Activated naive CD4-positive, alpha-beta T cell treated with anti-CD3 and anti-CD28 coated beads, Interleukin-2, amount 10 ng/mL, durations not matched to agents 7 days and 5 days (primary cell): ENCODE results near the gene ATRIP.
A peak's percentile ranks its signal among the peaks of the same experiment; 100 is the strongest.

Experiments
- CTCF ChIA-PET: fragments of 350-600 bp; sonication (Branson Sonifier 250); formaldehyde crosslinking; loops from one replicate; lab custom pipeline; 2021; ENCODE audit warnings: antibody characterized with exemption; lab: Charles Lee
- DNase-seq: peaks from one replicate; pipeline ENCODE4 v3.0.0-alpha.2; 2020
- H3K27ac Mint-ChIP-seq: one replicate; pipeline ENCODE4 v1.8.0; 2021; ENCODE audit warnings: mild to moderate bottlenecking, moderate library complexity, mixed read lengths
- H3K27me3 Mint-ChIP-seq: one replicate; pipeline ENCODE4 v1.8.0; 2021; ENCODE audit warnings: mild to moderate bottlenecking, mixed read lengths
- H3K36me3 Mint-ChIP-seq: one replicate; pipeline ENCODE4 v1.8.0; 2021; ENCODE audit warnings: mixed read lengths
- H3K4me1 Mint-ChIP-seq: one replicate; pipeline ENCODE4 v1.8.0; 2021; ENCODE audit warnings: mixed read lengths
- H3K4me3 Mint-ChIP-seq: one replicate; pipeline ENCODE4 v1.8.0; 2021; ENCODE audit warnings: mild to moderate bottlenecking, moderate library complexity, mixed read lengths
- H3K9me3 Mint-ChIP-seq: one replicate; pipeline ENCODE4 v1.8.0; 2021; ENCODE audit warnings: mixed read lengths

The ATRIP gene

DNA sequence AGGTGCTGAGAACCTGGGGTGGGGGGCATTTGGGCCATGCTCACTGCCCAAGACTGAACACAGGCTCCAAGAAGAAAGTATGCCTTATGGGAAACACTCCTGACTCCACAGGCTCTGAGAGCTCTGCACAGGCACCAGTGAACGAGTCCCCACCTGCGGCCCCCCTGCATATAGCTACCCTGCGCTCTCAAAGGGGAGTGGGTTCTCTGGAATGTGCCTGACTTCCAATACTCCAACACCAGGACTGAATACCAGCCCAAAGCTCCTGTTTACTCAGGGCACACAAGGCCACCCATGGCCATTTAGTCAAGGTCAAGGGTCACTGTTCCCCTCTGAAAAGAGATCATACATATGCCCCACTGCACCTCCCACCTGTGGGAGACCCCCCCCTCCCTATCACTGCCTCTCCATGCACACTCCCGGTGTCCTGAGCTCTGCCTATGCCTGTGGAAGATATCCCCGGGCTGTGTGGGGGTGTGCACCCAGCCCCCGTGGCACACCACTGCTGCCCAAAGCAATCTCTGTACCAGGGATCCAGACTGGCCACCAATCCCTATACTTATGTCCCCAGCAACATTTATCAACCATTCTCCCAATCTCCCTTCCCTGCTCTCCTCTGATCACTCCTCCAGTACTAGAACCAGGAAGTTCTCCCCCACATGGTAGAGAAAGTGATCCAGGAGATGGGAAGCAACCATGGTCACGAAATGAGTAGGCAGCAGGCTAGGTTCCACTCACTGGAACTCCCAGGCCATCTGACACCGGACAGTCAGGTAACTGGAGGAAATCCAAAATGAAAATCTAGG is 15.1 kb upstream of the ATRIP start:
- CTCF ChIA-PET, result interaction anchor here (1.0 to 7.7 kb wide), 5 partner anchors 11 to 117 kb away, joined by 3 to 170 read pairs (median 12); no protein-coding TSS in a partner anchor
- peak; percentile 19 for DNase-seq
- Mint-ChIP-seq H3K27me3 (peaks cover 36% of the 10 kb centered on the region), H3K4me1 (peaks cover 24% of the 10 kb centered on the region), H3K27ac (no peak overlapping the region), H3K36me3 (peaks cover 12% of the 10 kb centered on the region), H3K4me3 (peak overlapping the region; percentile 74), H3K9me3 (no peaks in the 10 kb centered on the region)

DNA sequence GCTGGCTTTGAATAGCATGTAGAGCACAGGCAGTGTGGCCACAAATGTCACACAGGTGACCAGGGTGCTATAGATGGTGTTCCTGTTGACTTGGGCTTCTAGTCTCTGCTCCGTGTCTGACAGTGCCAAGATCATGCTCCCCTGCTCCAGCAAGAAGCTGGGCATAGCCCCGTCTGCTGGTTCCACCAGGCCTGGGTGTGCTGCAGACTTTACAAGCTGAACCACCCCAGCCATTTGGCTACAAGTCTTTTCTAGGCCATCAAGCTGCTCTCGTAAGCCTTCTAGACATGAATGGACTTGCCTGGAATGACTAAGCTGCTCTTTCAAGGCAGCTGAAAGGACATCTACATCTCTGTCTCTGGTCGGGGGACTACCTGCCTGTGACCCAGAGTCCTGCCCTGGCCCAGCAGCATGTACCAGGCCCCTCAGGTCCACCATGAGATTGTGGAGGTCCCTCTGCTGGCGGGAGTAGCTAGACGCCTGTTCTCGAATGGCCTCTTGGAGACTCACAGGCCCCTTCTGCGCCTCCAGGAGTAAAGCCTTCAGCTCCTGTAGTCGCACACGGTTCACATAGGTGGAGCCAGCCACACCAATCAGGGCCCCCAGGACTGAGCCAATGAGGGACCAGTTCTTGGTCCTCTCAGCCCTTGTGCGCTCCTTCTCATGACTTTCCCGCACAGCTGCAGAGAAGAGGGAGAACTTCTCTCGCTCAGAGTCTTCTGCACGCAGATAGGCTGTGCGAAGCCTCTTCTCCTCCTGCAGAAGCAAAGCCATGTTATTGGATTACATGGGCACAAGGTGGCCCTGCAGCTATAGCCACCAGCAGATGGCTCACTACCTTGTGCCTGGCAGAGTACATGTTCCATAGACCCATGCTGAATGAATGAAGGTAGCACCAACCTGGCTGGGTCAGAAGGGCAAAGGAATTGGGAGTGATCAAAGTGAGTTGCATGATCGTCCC is 13.8 kb upstream of the ATRIP start:
- peak; percentile 33 for DNase-seq
- H3K4me3 Mint-ChIP-seq, result no peak overlapping the region
- H3K36me3 Mint-ChIP-seq, result peaks cover 12% of the 10 kb centered on the region
- CTCF ChIA-PET, result interaction anchor here (0.9 to 7.7 kb wide), 13 partner anchors 9 to 614 kb away, joined by 3 to 170 read pairs (median 4); no protein-coding TSS in a partner anchor
- peaks cover 25% of the 10 kb centered on the region for H3K27me3 Mint-ChIP-seq
- H3K9me3 Mint-ChIP-seq, result no peaks in the 10 kb centered on the region
- peaks cover 27% of the 10 kb centered on the region for H3K4me1 Mint-ChIP-seq
- no peak overlapping the region for H3K27ac Mint-ChIP-seq

DNA sequence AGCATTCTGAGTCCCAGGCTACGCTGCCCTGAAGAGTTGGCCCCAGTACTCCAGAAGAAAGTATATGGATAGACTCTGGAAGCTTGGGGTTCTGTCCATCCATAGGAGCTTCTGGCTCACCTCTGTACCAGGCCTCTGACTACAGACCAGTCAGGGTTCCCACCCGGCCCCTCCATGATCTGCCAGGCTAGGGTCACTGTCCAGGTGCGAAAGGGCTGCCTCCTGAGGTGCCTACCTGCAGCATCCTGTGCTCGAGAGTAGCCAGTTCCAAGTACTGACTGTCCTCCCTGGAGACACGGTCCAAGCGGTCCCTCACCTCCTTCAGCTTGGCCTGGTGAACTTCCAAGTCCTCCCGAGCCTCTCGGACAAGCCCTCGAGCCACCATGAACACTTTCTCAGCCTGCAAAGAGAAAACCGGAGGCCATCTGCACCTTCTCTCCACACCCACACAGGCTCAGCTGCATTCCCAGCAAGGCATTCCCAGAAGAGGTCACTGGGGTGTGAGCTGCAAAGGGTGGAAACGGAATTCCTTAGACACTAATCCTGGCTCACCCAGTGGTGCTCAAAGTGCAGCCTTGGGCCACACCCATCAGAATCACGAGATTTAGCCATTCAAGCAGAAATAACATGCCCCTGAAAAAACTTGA is 12.9 kb upstream of the ATRIP start:
- Mint-ChIP-seq H3K9me3 (no peaks in the 10 kb centered on the region), H3K36me3 (peaks cover 12% of the 10 kb centered on the region), H3K4me3 (no peak overlapping the region), H3K27me3 (peaks cover 16% of the 10 kb centered on the region), H3K27ac (no peak overlapping the region), H3K4me1 (peaks cover 34% of the 10 kb centered on the region)
- peak; percentile 15 for DNase-seq
- CTCF ChIA-PET, result interaction anchor here (0.6 to 7.9 kb wide), 18 partner anchors 8 to 240 kb away, joined by 3 to 170 read pairs (median 4); partner anchors contain the start of gene ATRIP

DNA sequence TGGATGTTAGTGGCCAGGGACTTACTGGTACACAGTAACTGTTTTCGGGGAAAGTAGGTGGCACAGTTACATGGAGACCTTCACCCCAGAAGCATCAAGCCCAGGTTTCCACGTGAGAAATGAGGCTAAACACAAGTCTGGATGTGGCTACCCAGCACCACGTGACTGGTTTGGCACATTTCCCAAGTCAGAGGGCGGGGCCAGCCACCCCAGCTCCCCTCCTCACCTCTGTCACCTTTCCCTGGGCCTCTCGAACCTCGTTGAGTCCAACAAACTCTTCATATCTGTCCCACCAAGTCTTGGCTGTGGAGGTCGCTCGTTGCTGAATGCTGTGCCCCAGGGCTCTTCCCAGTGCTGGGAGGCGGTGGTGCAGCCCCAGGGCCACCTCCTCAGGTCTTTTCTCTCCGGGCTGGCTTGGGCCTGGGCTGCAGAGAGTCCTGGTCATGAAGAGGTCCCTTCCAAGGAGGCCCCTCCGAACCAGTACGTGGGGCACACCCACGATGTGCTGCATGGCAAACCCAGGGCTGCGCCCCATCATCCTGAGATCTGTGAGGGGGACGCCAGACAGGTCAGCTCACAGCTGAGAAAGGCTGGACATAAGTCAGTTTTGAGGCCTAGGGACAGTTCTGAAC is 11.8 kb upstream of the ATRIP start:
- H3K27ac Mint-ChIP-seq, result no peak overlapping the region
- peak; percentile 22 for DNase-seq
- CTCF ChIA-PET, result interaction anchor here (0.8 to 7.9 kb wide), 15 partner anchors 9 to 242 kb away, joined by 3 to 170 read pairs (median 4); partner anchors contain the start of genes NME6, PFKFB4 and SHISA5
- no peaks in the 10 kb centered on the region for H3K9me3 Mint-ChIP-seq
- peaks cover 11% of the 10 kb centered on the region for H3K27me3 Mint-ChIP-seq
- peaks cover 12% of the 10 kb centered on the region for H3K36me3 Mint-ChIP-seq
- H3K4me3 Mint-ChIP-seq, result no peak overlapping the region
- H3K4me1 Mint-ChIP-seq, result peaks cover 45% of the 10 kb centered on the region

DNA sequence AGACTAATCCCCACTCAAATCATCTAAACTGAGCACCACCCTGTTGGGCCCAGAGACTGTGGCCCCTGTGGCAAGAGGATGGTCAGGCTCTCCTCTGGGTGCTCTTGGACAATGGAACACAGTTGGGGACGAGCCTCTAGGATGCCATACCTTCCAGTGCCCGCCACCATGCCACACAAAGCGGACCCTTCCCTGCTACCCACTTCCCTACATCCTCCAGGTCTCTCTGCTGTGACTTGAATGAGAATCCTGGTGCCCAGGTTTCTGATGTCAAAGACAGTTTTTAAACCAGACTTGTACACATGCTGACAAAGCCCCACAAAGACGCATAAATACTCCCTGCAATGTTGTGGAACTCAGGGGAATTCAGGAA is 11.3 kb upstream of the ATRIP start:
- Mint-ChIP-seq H3K27ac (no peak overlapping the region), H3K4me1 (peaks cover 45% of the 10 kb centered on the region), H3K27me3 (peaks cover 6% of the 10 kb centered on the region), H3K4me3 (no peak overlapping the region), H3K36me3 (peaks cover 12% of the 10 kb centered on the region), H3K9me3 (no peaks in the 10 kb centered on the region)
- no peak for DNase-seq
- CTCF ChIA-PET, result interaction anchor here (0.7 to 7.9 kb wide), 37 partner anchors 11 to 242 kb away, joined by 3 to 170 read pairs (median 9); partner anchors contain the start of genes ATRIP, NME6, PFKFB4 and SHISA5

DNA sequence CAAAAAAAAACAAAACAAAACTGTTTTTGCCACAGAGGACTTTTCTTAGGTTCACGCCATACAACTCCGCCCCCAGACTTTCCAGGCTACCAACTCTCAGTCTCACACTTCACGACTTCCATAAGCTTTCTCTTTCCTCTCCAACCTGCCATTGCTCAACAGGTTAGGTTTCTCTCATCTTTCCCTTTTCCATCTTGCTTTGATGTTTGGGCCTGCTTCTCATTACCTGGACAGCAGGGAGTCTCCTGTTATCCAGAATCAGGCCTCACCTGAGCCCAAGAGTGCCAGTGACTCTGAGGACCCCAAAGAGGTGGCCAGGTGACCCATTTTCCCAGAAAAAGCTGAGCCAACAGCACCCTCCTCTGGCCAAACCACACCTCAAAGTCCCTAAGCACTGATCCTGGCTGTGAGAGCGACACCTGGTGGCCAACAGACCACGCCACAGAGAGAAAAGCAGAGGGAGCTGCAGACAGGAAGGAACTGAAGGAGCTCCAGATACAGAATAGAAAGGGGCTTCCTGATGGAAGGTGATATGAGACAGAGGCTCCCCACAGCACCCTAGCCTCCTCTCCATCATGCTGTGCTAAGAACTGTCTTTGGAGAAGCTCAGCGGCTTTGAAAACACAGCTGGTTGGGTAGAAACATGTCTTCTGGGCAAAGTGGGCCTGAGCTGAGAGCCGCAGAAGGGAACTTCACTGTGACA is 10.6 kb upstream of the ATRIP start:
- peak; percentile 87 for DNase-seq
- Mint-ChIP-seq H3K27ac (no peak overlapping the region), H3K9me3 (no peaks in the 10 kb centered on the region), H3K36me3 (peaks cover 13% of the 10 kb centered on the region), H3K4me3 (no peak overlapping the region), H3K27me3 (no peaks in the 10 kb centered on the region), H3K4me1 (peaks cover 43% of the 10 kb centered on the region)
- CTCF ChIA-PET, result interaction anchor here (0.6 to 7.9 kb wide), 74 partner anchors 8 to 347 kb away, joined by 3 to 170 read pairs (median 6); partner anchors contain the start of genes ATRIP, CDC25A, FBXW12 and NCKIPSD

DNA sequence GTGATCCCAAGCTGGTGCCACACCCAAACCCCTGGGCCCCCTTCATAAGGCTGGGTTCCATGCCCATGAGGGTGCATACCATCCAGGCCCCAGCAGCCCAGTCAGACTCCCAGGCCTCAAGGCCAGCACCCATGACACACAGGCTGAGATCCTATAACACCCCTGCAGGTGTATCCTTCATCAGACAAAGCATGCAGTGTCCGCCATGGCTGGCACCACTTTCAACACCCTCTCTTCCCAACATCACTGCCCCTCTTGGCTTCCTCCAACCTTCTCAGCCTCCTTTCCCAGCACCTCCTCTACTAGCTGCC is 10.1 kb upstream of the ATRIP start:
- no peak for DNase-seq
- H3K4me3 Mint-ChIP-seq, result no peak overlapping the region
- H3K27ac Mint-ChIP-seq, result no peak overlapping the region
- CTCF ChIA-PET, result interaction anchor here (0.6 to 7.9 kb wide), 72 partner anchors 7 to 348 kb away, joined by 3 to 170 read pairs (median 6); partner anchors contain the start of genes ATRIP, CDC25A, FBXW12 and NCKIPSD
- no peaks in the 10 kb centered on the region for H3K27me3 Mint-ChIP-seq
- H3K9me3 Mint-ChIP-seq, result no peaks in the 10 kb centered on the region
- peaks cover 15% of the 10 kb centered on the region for H3K36me3 Mint-ChIP-seq
- peaks cover 45% of the 10 kb centered on the region for H3K4me1 Mint-ChIP-seq

DNA sequence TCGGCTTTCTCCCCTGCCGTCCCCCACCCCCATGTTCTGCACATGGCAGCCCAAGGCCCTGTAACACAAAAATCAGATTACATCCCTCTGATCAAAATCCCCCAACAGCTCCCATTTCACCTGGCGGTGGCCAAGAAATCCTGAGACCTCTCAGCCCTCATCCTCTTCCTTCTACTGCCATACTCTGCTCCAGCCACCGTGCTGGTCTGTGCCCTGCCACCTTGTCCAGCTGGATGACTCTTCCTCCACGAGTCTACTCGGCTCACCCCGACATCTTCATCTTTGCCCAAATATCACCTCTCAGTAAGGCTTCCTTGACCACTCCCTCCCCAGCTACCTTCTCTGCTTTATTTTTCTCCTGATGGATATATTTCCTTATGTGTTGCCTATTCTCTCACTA is 9.7 kb upstream of the ATRIP start:
- CTCF ChIA-PET, result interaction anchor here (0.8 to 7.9 kb wide), 43 partner anchors 10 to 249 kb away, joined by 3 to 170 read pairs (median 8); partner anchors contain the start of genes ATRIP, CDC25A, FBXW12 and NCKIPSD
- peak; percentile 16 for DNase-seq
- H3K36me3 Mint-ChIP-seq, result peaks cover 15% of the 10 kb centered on the region

DNA sequence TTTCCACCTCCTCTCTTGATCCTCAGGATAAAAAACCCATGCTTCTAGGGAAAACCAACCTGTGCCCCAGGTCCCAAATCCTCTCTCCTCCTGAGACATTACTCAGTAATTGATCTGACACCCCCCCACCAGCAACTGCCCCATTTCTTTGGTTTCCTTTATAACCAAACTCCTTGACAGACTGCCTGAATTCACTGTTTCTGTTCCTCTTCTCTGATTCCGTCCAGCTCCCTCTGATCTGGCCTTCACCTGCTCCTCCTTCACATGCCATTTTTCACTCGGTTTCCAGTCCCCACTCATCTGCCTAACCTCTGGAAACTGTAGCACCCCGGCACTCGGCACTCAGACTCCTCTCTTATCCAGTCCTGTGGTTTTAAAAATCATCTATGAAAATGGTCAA is 8.7 kb upstream of the ATRIP start:
- no peak for DNase-seq
- peaks cover 57% of the 10 kb centered on the region for H3K4me1 Mint-ChIP-seq
- no peak overlapping the region for H3K4me3 Mint-ChIP-seq
- H3K27ac Mint-ChIP-seq, result no peak overlapping the region
- no peaks in the 10 kb centered on the region for H3K27me3 Mint-ChIP-seq
- H3K36me3 Mint-ChIP-seq, result peaks cover 22% of the 10 kb centered on the region
- no peaks in the 10 kb centered on the region for H3K9me3 Mint-ChIP-seq
- CTCF ChIA-PET, result interaction anchor here (1.3 to 7.9 kb wide), 7 partner anchors 9 to 245 kb away, joined by 3 to 170 read pairs (median 54); partner anchors contain the start of gene ATRIP

More for the DNA sequence above, 9.7 kb upstream of the ATRIP start:
- Mint-ChIP-seq H3K27me3 (no peaks in the 10 kb centered on the region), H3K4me3 (no peak overlapping the region), H3K9me3 (no peaks in the 10 kb centered on the region), H3K4me1 (peaks cover 50% of the 10 kb centered on the region), H3K27ac (no peak overlapping the region)

DNA sequence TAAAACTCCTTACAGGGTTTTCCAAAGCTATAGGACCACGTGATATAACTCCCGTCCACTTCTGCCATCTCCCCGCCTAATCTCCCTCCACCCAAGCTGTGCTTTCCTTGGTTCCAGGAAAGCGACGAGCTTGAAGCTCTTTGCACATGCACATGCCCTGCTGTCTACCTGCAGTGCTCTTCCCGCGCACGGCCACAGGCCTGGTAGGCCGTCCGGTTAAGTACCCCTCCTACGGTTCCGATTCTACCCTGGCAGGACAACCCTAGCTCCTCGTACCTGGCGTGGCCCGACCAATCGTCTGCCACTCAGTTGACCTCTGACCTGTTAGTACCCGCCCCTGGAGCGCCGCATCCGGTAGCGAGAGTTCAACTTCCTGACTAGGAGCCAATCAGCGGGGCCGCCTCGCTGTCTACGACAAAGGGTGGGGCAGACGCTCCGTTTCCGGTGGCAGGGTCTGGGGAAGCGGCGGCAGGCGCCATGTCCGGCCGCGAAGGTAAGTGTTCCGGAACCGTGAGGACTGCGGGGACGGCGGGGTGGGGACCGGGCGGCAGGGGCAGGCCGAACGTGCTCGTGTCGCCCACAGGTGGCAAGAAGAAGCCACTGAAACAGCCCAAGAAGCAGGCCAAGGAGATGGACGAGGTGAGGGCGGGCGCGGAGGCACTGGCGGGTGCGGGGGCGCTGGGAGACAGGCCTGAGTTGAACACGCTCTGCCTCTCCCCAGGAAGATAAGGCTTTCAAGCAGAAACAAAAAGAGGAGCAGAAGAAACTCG is 6.5 kb upstream of the ATRIP start, which contains the start of the genes CCDC51 and TMA7:
Gene CCDC51 (minus strand): TSS at position 300 of the 770 bp plus-strand sequence. CDS start 4,991 bp downstream, outside the sequence.
Gene TMA7 (plus strand): TSS at position 438 of the 770 bp plus-strand sequence. CDS start 40 bp downstream, at position 478.
- CTCF ChIA-PET, result interaction anchor here (0.6 to 7.9 kb wide), 13 partner anchors 10 to 867 kb away, joined by 3 to 91 read pairs (median 4); partner anchors contain the start of gene PLXNB1
- Mint-ChIP-seq H3K4me1 (peaks cover 52% of the 10 kb centered on the region), H3K4me3 (peak within 1 kb of the TSS; percentile 85), H3K27ac (peak within 1 kb of the TSS; percentile 91), H3K36me3 (peaks cover 32% of the 10 kb centered on the region), H3K9me3 (no peaks in the 10 kb centered on the region), H3K27me3 (no peaks in the 10 kb centered on the region)
- DNase-seq, result peak; percentile 99

DNA sequence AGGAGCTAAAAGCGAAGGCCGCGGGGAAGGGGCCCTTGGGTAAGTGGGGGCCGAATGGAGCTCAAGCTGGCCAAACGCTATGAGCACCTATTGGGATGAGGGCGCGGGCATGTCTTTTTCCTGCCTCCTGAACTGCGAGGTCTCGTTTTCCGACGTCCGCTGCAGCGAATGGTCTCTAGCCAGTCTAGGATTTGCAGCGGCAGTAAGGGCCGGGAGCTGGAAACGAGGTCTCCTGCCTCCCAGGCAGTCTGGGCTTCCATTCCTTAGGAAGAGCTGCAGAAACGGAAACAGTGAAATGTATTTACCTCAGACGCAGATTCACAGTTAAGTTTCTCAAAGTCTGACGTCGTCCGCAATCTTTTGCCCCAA is 6.0 kb upstream of the ATRIP start:
- H3K27me3 Mint-ChIP-seq, result no peaks in the 10 kb centered on the region
- peak overlapping the region; percentile 85 for H3K4me3 Mint-ChIP-seq
- H3K4me1 Mint-ChIP-seq, result peaks cover 54% of the 10 kb centered on the region
- CTCF ChIA-PET, result interaction anchor here (0.8 to 7.9 kb wide), 5 partner anchors 38 to 167 kb away, joined by 4 to 91 read pairs (median 5); no protein-coding TSS in a partner anchor
- peak overlapping the region; percentile 91 for H3K27ac Mint-ChIP-seq
- no peaks in the 10 kb centered on the region for H3K9me3 Mint-ChIP-seq
- peaks cover 32% of the 10 kb centered on the region for H3K36me3 Mint-ChIP-seq
- no peak for DNase-seq
